ENCODE measurements around the gene C4orf46. TPM values are rescaled to one million over a fixed set of nuclear protein-coding genes. Genes with fewer than 3 reads are reported as not detected.
A peak's percentile ranks its signal among the peaks of the same experiment; 100 is the strongest.
"Not testable (repeated sequence)": the region's sequence is repeated elsewhere in the genome, so short reads cannot be mapped to it uniquely, and the experiment has no call there.

Gene C4orf46
- total RNA-seq, 2 experiments from 2014 or later = 2.6 to 3.1 TPM

GRCh38 chr4:158666892-158667291, 4.8 kb downstream of the C4orf46 start:
- Histone ChIP-seq H3K4me3 (ENCODE audit: low read length) (no peak overlapping the region), H3K4me1 (ENCODE audit: insufficient read depth, low read length) (peaks cover 10% of the 10 kb centered on the region), H3K9me3 (ENCODE audit: control insufficient read depth in 1 of 2, insufficient read depth in 1 of 2, low read length in 2 of 2) (no peaks in the 10 kb centered on the region), H3K27ac (ENCODE audit: low read depth in 1 of 2, low read length in 2 of 2) (no peak overlapping the region), H3K27me3 (ENCODE audit: control insufficient read depth in 1 of 2, insufficient read depth in 2 of 2, low read length in 2 of 2) (no peaks in the 10 kb centered on the region), H3K36me3 (ENCODE audit: insufficient read depth, low read length) (no peaks in the 10 kb centered on the region)
- no peak for DNase-seq
- Mint-ChIP-seq H3K36me3 (ENCODE audit: low read depth) (peaks cover 8% of the 10 kb centered on the region), H3K27me3 (no peaks in the 10 kb centered on the region), H3K27ac (no peak overlapping the region), H3K4me1 (ENCODE audit: low read depth) (peaks cover 15% of the 10 kb centered on the region), H3K9me3 (no peaks in the 10 kb centered on the region), H3K4me3 (no peak overlapping the region)
- CTCF ChIA-PET = no interaction called here
- POLR2A ChIA-PET = no interaction called here
- TF ChIP-seq CTCF (IDR thresholded peaks at IDR 0.05) = no peak
- ATAC-seq (ENCODE audit: poor library complexity) = no peak
- intact Hi-C loops (cut with DNase I, micrococcal nuclease) = no loop called here

GRCh38 chr4:158664806-158665205, 6.9 kb downstream of the C4orf46 start:
- no peak overlapping the region for H3K27ac ChIP-seq (ENCODE audit: low read depth in 1 of 2, low read length in 2 of 2)
- DNase-seq = no peak
- POLR2A ChIA-PET = no interaction called here
- no peaks in the 10 kb centered on the region for H3K27me3 ChIP-seq (ENCODE audit: control insufficient read depth in 1 of 2, insufficient read depth in 2 of 2, low read length in 2 of 2)
- no peak overlapping the region for H3K27ac Mint-ChIP-seq
- no peak overlapping the region for H3K4me3 Mint-ChIP-seq
- H3K4me1 Mint-ChIP-seq (ENCODE audit: low read depth) = peaks cover 3% of the 10 kb centered on the region
- CTCF ChIA-PET = no interaction called here
- no peak overlapping the region for H3K4me3 ChIP-seq (ENCODE audit: low read length)
- no peak for TF ChIP-seq CTCF (IDR thresholded peaks at IDR 0.05)
- no peaks in the 10 kb centered on the region for H3K4me1 ChIP-seq (ENCODE audit: insufficient read depth, low read length)
- intact Hi-C loops (cut with DNase I, micrococcal nuclease) = no loop called here
- H3K9me3 ChIP-seq (ENCODE audit: control insufficient read depth in 1 of 2, insufficient read depth in 1 of 2, low read length in 2 of 2) = no peaks in the 10 kb centered on the region
- no peaks in the 10 kb centered on the region for H3K36me3 Mint-ChIP-seq (ENCODE audit: low read depth)
- ATAC-seq (ENCODE audit: poor library complexity) = no peak
- no peaks in the 10 kb centered on the region for H3K9me3 Mint-ChIP-seq
- H3K27me3 Mint-ChIP-seq = peaks cover 4% of the 10 kb centered on the region
- no peaks in the 10 kb centered on the region for H3K36me3 ChIP-seq (ENCODE audit: insufficient read depth, low read length)

GRCh38 chr4:158663707-158664625, 7.7 kb downstream of the C4orf46 start:
- POLR2A ChIA-PET; CTCF ChIA-PET; ATAC-seq (ENCODE audit: poor library complexity): not testable (repeated sequence)

GRCh38 chr4:158663255-158663654, 8.4 kb downstream of the C4orf46 start:
- ATAC-seq (ENCODE audit: poor library complexity); H3K36me3 Mint-ChIP-seq (ENCODE audit: low read depth); intact Hi-C loops (cut with DNase I, micrococcal nuclease): not testable (repeated sequence)

More at GRCh38 chr4:158663707-158664625, 7.7 kb downstream of the C4orf46 start:
- H3K9me3 Mint-ChIP-seq; DNase-seq; intact Hi-C loops (cut with DNase I, micrococcal nuclease); H3K27me3 ChIP-seq (ENCODE audit: control insufficient read depth in 1 of 2, insufficient read depth in 2 of 2, low read length in 2 of 2); H3K4me3 ChIP-seq (ENCODE audit: low read length); H3K36me3 ChIP-seq (ENCODE audit: insufficient read depth, low read length); H3K9me3 ChIP-seq (ENCODE audit: control insufficient read depth in 1 of 2, insufficient read depth in 1 of 2, low read length in 2 of 2); H3K27ac ChIP-seq (ENCODE audit: low read depth in 1 of 2, low read length in 2 of 2); H3K27ac Mint-ChIP-seq; H3K4me3 Mint-ChIP-seq; H3K4me1 Mint-ChIP-seq (ENCODE audit: low read depth); H3K4me1 ChIP-seq (ENCODE audit: insufficient read depth, low read length); H3K36me3 Mint-ChIP-seq (ENCODE audit: low read depth): not testable (repeated sequence)
- peaks cover 10% of the 10 kb centered on the region for H3K27me3 Mint-ChIP-seq

More at GRCh38 chr4:158663255-158663654, 8.4 kb downstream of the C4orf46 start:
- H3K4me3 Mint-ChIP-seq; H3K9me3 ChIP-seq (ENCODE audit: control insufficient read depth in 1 of 2, insufficient read depth in 1 of 2, low read length in 2 of 2); H3K4me3 ChIP-seq (ENCODE audit: low read length); H3K9me3 Mint-ChIP-seq; H3K36me3 ChIP-seq (ENCODE audit: insufficient read depth, low read length); H3K27me3 ChIP-seq (ENCODE audit: control insufficient read depth in 1 of 2, insufficient read depth in 2 of 2, low read length in 2 of 2); CTCF ChIA-PET; H3K4me1 ChIP-seq (ENCODE audit: insufficient read depth, low read length); H3K27ac Mint-ChIP-seq; POLR2A ChIA-PET; H3K4me1 Mint-ChIP-seq (ENCODE audit: low read depth); H3K27ac ChIP-seq (ENCODE audit: low read depth in 1 of 2, low read length in 2 of 2): not testable (repeated sequence)
- peaks cover 10% of the 10 kb centered on the region for H3K27me3 Mint-ChIP-seq
- DNase-seq = peak in 2 of 14 experiments; percentile 16 to 20
